Stomach (tissue), 9 donors: ENCODE measurements around the gene COPS2. TPM values are rescaled to one million over a fixed set of nuclear protein-coding genes. Genes with fewer than 3 reads are reported as not detected.

Source experiments
- DNase-seq, 2 donors: peaks; one replicate each; pipeline versions ENCODE4 v3.0.0 to v3.0.0-alpha.2; 2013 to 2019
- H3K27ac ChIP-seq, 5 donors: fragments of 200-600 bp in 4 of 5; sonication (generic) in 4 of 5; one replicate each; pipeline ENCODE4 v1.5.1; 2013 to 2019; ENCODE audit warnings: mild to moderate bottlenecking in 1 of 5, moderate library complexity in 1 of 5
- H3K27me3 ChIP-seq, 3 donors: fragments of 200-600 bp; sonication (generic); one replicate each; pipeline ENCODE4 v1.5.1; 2017 to 2019; ENCODE audit warnings: mixed run types in 1 of 3
- H3K36me3 ChIP-seq, 4 donors: fragments of 200-600 bp; sonication (generic); 1 replicate in 3 of 4; 2 replicates in 1 of 4; pipeline ENCODE4 v1.5.1; 2016 to 2019
- H3K4me1 ChIP-seq, 4 donors: fragments of 200-600 bp; sonication (generic); one replicate each; pipeline ENCODE4 v1.5.1; 2016 to 2019
- H3K4me3 ChIP-seq, 4 donors: fragments of 200-600 bp; sonication (generic) in 3 of 4; one replicate each; pipeline ENCODE4 v1.5.1; 2016 to 2019; ENCODE audit warnings: mild to moderate bottlenecking in 1 of 4
- H3K9me3 ChIP-seq, 4 donors: fragments of 200-600 bp; sonication (generic); one replicate each; pipeline ENCODE4 v1.5.1; 2016 to 2019
- EP300 ChIP-seq: sonication (generic); formaldehyde crosslinking; IDR thresholded peaks from one replicate; pipeline ENCODE4 v1.6.1; 2017; ENCODE audit warnings: antibody characterized with exemption
- POLR2A ChIP-seq, 4 donors: fragments of 450-650 bp; IDR thresholded peaks; one replicate each; pipeline ENCODE4 v1.6.1; 2016; ENCODE audit warnings: antibody characterized with exemption in 4 of 4, control low read depth in 2 of 4, mild to moderate bottlenecking in 1 of 4, moderate library complexity in 1 of 4
- POLR2AphosphoS5 ChIP-seq, 3 donors: sonication (generic); formaldehyde crosslinking; IDR thresholded peaks; one replicate each; pipeline ENCODE4 v1.6.1; 2016; ENCODE audit warnings: antibody characterized with exemption in 3 of 3
- WGBS, 5 donors: extraction: QIAGEN DNeasy Blood & Tissue Kit in 3 of 5; methylation state at CpG; one replicate each; pipeline versions ENCODE4 v1.1.5 to v1.1.7; 2013 to 2018; 5-methylcytosine and 5-hydroxymethylcytosine counted together
- intact Hi-C: fragments of 100-400 bp; cut with DNase I; formaldehyde crosslinking; loops from one replicate; pipeline ENCODE4 v1.15.1; 2023; ENCODE audit warnings: low total_unique reads
- polyA plus RNA-seq, 3 donors: library from polyadenylated mRNA; stranded (reverse); fragments of 200-250 nt; gene quantifications; one replicate each; pipeline ENCODE4 v1.2.3, GENCODE V29; 2013
- total RNA-seq, 5 donors: library from RNA; depleted of rRNA; stranded (reverse); fragments of >200 nt; gene quantifications; one replicate each; pipeline versions ENCODE4 v1.1.0 to v1.2.3, GENCODE V29; 2014 to 2016
- TF ChIP-seq, protein P1 (sequence below), 7 experiments: fragments of 450-650 bp in 4 of 7; fragments of 200-600 bp in 3 of 7; sonication (generic) in 3 of 7; IDR thresholded peaks; one replicate each; pipeline ENCODE4 v1.5.1; 2016 to 2019; ENCODE audit warnings: antibody characterized with exemption in 7 of 7, control low read depth in 2 of 7, mild to moderate bottlenecking in 1 of 7
- donor health status: healthy with polysubstance abuse.
- donor health status: Bipolar disorder and iron deficiency.
- donor health status: healthy.

COPS2 gene
- total and polyA plus RNA-seq, 8 donors, result 4.3 to 134 (median 52.6) TPM

DNA sequence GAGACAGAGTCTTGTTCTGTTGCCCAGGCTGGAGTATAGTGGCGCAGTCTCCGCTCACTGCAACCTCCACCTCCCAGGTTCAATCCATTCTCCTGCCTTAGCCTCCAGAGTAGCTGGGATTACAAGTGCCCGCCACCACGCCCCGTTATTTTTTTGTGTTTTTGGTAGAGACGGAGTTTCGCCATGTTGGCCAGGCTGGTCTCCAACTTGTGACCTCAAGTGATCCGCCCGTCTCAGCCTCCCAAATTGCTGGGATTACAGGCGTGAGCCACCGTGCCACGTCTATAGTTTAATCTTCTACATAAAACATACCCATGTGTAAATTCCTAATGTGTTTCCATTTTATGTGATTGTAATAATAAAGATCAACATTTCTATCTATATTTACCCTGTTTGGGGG, 16.4 kb upstream of the COPS2 start:
- no peaks in the 10 kb centered on the region for H3K9me3 ChIP-seq

DNA sequence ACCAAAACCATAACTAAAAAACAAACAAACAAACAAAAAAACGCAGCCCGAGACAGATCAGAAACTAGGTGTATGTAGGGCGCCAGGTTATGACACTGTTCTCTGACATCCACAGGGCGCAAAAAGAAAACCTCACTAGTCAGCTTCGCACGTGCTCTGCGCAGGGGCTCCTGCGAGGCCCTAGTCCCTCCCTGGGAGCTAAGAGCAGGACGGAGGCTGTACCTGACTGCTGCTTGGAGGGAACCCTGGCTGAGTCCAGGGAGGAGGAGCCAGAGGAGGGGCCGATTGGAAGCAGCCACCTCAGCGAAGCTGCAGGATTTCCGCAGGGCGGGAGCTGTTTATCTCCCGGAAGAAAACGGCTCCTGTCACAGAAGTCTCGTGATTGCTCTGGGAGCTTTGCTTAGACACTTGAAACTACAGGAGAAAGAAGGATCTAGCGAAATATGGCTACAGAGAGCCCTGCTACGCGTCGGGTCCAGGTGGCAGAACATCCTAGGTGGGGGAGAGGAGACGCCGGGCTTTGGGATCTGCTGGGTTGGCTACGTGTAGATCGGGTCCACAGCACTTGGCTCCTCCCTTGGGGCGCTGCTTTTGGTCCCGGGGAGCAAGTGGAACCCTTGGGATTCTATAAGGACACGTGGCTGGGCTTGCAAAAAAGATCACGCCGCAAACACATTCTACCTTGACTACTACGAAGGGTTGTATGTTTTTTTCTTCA, 14.6 kb upstream of the COPS2 start, which contains the start of gene GALK2:
Gene GALK2, plus strand, starts transcription at position 368 of the 718 bp plus-strand sequence. Its CDS starts 76 bp downstream, at position 444.
- Histone ChIP-seq H3K4me3 (peak within 1 kb of the TSS; percentile 51 to 70 (median 64)), H3K27me3 (no peaks in the 10 kb centered on the region), H3K27ac (peak within 1 kb of the TSS; percentile 86 to 97 (median 88)), H3K4me1 (peaks cover 18 to 30% (median 21%) of the 10 kb centered on the region in 4 donors), H3K9me3 (no peaks in the 10 kb centered on the region), H3K36me3 (no peaks in the 10 kb centered on the region)
- DNase-seq, result peak; percentile 89 to 96
- no peak for TF ChIP-seq EP300
- TF ChIP-seq, protein P1, sequence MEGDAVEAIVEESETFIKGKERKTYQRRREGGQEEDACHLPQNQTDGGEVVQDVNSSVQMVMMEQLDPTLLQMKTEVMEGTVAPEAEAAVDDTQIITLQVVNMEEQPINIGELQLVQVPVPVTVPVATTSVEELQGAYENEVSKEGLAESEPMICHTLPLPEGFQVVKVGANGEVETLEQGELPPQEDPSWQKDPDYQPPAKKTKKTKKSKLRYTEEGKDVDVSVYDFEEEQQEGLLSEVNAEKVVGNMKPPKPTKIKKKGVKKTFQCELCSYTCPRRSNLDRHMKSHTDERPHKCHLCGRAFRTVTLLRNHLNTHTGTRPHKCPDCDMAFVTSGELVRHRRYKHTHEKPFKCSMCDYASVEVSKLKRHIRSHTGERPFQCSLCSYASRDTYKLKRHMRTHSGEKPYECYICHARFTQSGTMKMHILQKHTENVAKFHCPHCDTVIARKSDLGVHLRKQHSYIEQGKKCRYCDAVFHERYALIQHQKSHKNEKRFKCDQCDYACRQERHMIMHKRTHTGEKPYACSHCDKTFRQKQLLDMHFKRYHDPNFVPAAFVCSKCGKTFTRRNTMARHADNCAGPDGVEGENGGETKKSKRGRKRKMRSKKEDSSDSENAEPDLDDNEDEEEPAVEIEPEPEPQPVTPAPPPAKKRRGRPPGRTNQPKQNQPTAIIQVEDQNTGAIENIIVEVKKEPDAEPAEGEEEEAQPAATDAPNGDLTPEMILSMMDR (IDR thresholded peaks at IDR 0.05), result no peak
- TF ChIP-seq POLR2AphosphoS5 (IDR thresholded peaks at IDR 0.05), result peak; percentile 33 to 92 (median 85)
- TF ChIP-seq POLR2A (IDR thresholded peaks at IDR 0.05), result peak in 1 of 4 donors; percentile 18
- 2 to 4% (median 3%) methylated on average over 30 of the region's 30 CpGs for WGBS, 5 donors
- intact Hi-C loops, result no loop called here

More for the DNA sequence above, 16.4 kb upstream of the COPS2 start:
- WGBS, 5 donors, result 88 to 92% (median 89%) methylated on average over 12 of the region's 12 CpGs
- no peak for DNase-seq
- Histone ChIP-seq H3K27me3 (no peaks in the 10 kb centered on the region), H3K4me3 (peak overlapping the region in 1 of 4 donors; percentile 70), H3K36me3 (no peaks in the 10 kb centered on the region), H3K4me1 (peaks cover 18 to 41% (median 29%) of the 10 kb centered on the region in 4 donors), H3K27ac (no peak overlapping the region)
- TF ChIP-seq, protein P1 (IDR thresholded peaks at IDR 0.05), result no peak
- TF ChIP-seq POLR2AphosphoS5 (IDR thresholded peaks at IDR 0.05) (no peak), EP300 (no peak), POLR2A (IDR thresholded peaks at IDR 0.05) (no peak)
- intact Hi-C loops, result no loop called here

DNA sequence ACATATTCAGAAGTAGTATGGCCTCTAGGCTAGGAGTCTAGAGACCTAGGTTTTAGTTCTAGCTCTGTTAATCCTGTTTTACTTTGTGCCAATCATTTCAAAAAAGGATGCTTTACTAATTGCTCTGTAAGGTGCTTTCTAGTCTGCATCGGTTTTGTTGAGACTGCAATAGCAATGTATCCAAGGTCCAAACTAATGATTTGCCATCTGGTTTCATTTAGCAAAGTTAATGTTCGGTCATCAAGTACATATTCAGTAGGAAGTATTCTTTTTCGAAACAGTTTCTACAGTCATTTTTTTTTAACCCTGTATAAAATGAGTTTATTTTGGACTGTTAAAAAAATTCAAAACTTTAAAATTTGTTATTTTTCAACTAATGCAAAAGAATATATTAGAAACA, 12.6 kb upstream of the COPS2 start:
- DNase-seq, result peak in 1 of 2 donors; percentile 19
- no peaks in the 10 kb centered on the region for H3K27me3 ChIP-seq
- no peak overlapping the region for H3K4me3 ChIP-seq
- intact Hi-C loops, result no loop called here
- peaks cover 0 to 7% (median under 1%) of the 10 kb centered on the region in 4 donors for H3K36me3 ChIP-seq
- no peaks in the 10 kb centered on the region for H3K9me3 ChIP-seq
- H3K4me1 ChIP-seq, result peaks cover 18 to 26% (median 21%) of the 10 kb centered on the region in 4 donors
- TF ChIP-seq, protein P1 (IDR thresholded peaks at IDR 0.05), result no peak
- no peak for TF ChIP-seq EP300
- TF ChIP-seq POLR2A (IDR thresholded peaks at IDR 0.05), result no peak
- no peak for TF ChIP-seq POLR2AphosphoS5 (IDR thresholded peaks at IDR 0.05)
- WGBS, 5 donors, result 81 to 94% (median 88%) methylated on average over 3 of the region's 3 CpGs
- H3K27ac ChIP-seq, result no peak overlapping the region

DNA sequence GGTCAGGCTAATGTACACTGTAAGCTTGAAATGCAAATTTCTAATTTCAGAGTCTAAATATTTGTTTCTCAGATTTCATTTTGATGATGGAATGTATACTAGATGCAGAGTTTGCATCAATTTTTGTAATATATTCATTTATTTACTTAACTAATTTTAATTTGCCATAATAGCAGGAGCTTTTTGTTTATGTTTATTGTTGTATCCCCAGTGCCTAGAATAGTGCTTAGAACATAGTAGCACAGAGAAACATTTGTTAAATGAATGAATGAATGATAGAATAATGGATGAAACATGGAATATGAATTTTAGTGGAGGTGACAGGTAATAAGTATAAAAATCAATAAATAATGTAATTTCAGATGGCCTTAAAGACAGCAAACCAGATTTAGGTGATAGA, 9.5 kb upstream of the COPS2 start:
- no peak for DNase-seq
- H3K27me3 ChIP-seq, result no peaks in the 10 kb centered on the region
- TF ChIP-seq POLR2AphosphoS5 (IDR thresholded peaks at IDR 0.05) (no peak), EP300 (no peak), POLR2A (IDR thresholded peaks at IDR 0.05) (no peak)
- TF ChIP-seq, protein P1 (IDR thresholded peaks at IDR 0.05), result no peak
- H3K36me3 ChIP-seq, result peaks cover 0 to 23% (median 15%) of the 10 kb centered on the region in 4 donors
- no peak overlapping the region for H3K4me3 ChIP-seq
- H3K4me1 ChIP-seq, result peaks cover 4 to 7% (median 6%) of the 10 kb centered on the region in 4 donors
- H3K27ac ChIP-seq, result no peak overlapping the region
- intact Hi-C loops, result no loop called here
- no peaks in the 10 kb centered on the region for H3K9me3 ChIP-seq
